K562 (cell line): Measurements from ENCODE around the gene KMT2D. TPM values are rescaled to one million over a fixed set of nuclear protein-coding genes. Genes with fewer than 3 reads are reported as not detected.

Source experiments
- CBFB ChIP-seq: sonication (generic); formaldehyde crosslinking; IDR thresholded peaks from 2 replicates; pipeline ENCODE4 v1.4.0; 2020; ENCODE audit warnings: mild to moderate bottlenecking, missing genetic modification reagents
- HLTF ChIP-seq: fragments of 450-650 bp; IDR thresholded peaks from 2 replicates; pipeline ENCODE4 v1.6.1; 2016
- MAZ ChIP-seq, 2 experiments: fragments of 450-650 bp in 1 of 2; sonication (generic) in 1 of 2; formaldehyde crosslinking; IDR thresholded peaks in 1 of 2; conservative IDR thresholded peaks in 1 of 2; 2 replicates each; pipeline versions ENCODE4 v1.4.0 to v1.5.0; 2020; ENCODE audit warnings: mild to moderate bottlenecking in 1 of 2, missing genetic modification reagents in 1 of 2
- MTA3 ChIP-seq: fragments of 450-650 bp; formaldehyde crosslinking; IDR thresholded peaks from 2 replicates; pipeline ENCODE4 v1.6.1; 2017; ENCODE audit warnings: mild to moderate bottlenecking, borderline replicate concordance
- NEUROD1 ChIP-seq: fragments of 150-350 bp; IDR thresholded peaks from 2 replicates; pipeline ENCODE4 v1.6.1; 2014; ENCODE audit warnings: borderline replicate concordance, low read length, low read depth; ENCODE audit not compliant: partially characterized antibody
- SOX6 ChIP-seq: fragments of 450-650 bp; IDR thresholded peaks from 2 replicates; pipeline ENCODE4 v1.6.1; 2014; ENCODE audit warnings: mild to moderate bottlenecking
- ZNF143 ChIP-seq: sonication (generic); formaldehyde crosslinking; IDR thresholded peaks from 2 replicates; pipeline ENCODE4 v1.9.0; 2022; ENCODE audit warnings: mild to moderate bottlenecking, missing genetic modification reagents
- ZNF184 ChIP-seq: sonication (generic); formaldehyde crosslinking; IDR thresholded peaks from 2 replicates; pipeline ENCODE4 v1.5.0; 2020; ENCODE audit warnings: missing genetic modification reagents
- ZNF24 ChIP-seq: fragments of 450-650 bp; IDR thresholded peaks from 2 replicates; pipeline ENCODE4 v1.6.1; 2016
- ZNF347 ChIP-seq: fragments of 450-650 bp; formaldehyde crosslinking; IDR thresholded peaks from 2 replicates; pipeline ENCODE4 v1.4.0; 2020; ENCODE audit warnings: low read depth, mild to moderate bottlenecking, moderate library complexity
- ZNF589 ChIP-seq: fragments of 200-800 bp; sonication (Bioruptor generic); IDR thresholded peaks from 2 replicates; pipeline ENCODE4 v1.6.1; 2016; ENCODE audit warnings: low read depth, missing genetic modification characterization, missing compliant biosample characterization
- ZNF764 ChIP-seq: fragments of 250-450 bp; sonication (Bioruptor Pico); IDR thresholded peaks from 2 replicates; pipeline ENCODE4 v1.4.0; 2020; ENCODE audit warnings: low read depth, mild to moderate bottlenecking, moderate library complexity
- polyA plus RNA-seq, 8 experiments: library from polyadenylated mRNA; depleted of rRNA in 4 of 8; stranded (reverse) in 5 of 8; unstranded in 3 of 8; fragments of >200 nt; fragmentation: Nextera tagmentation in 2 of 8; fragmentation: Illumina TruSeq in 1 of 8; extraction: Ambion mirVana in 2 of 8; extraction: Trizol in 1 of 8; gene quantifications; 2 replicates each; pipeline versions ENCODE4 v1.2.1 to v1.2.3, GENCODE V29; 2011 to 2014; ENCODE audit warnings: inconsistent platforms in 1 of 8, missing spikeins in 1 of 8
- total RNA-seq, 7 experiments: library from RNA; depleted of rRNA in 6 of 7; stranded (reverse); fragments of >200 nt in 6 of 7; fragmentation: Illumina TruSeq in 2 of 7; extraction: Trizol in 2 of 7; gene quantifications; 2 replicates each; pipeline versions ENCODE4 v1.2.1 to v1.2.3, GENCODE V29; 2011 to 2021; ENCODE audit warnings: low replicate concordance in 1 of 7
- TF ChIP-seq, protein P1 (sequence below), 2 experiments: fragments of 450-650 bp; formaldehyde crosslinking in 1 of 2; IDR thresholded peaks; 2 replicates each; pipeline versions ENCODE4 v1.4.0 to v1.6.1; 2014 to 2020; ENCODE audit warnings: mild to moderate bottlenecking in 2 of 2, borderline replicate concordance in 1 of 2, low read depth in 1 of 2
- TF ChIP-seq, protein P2 (sequence below): fragments of 450-650 bp; IDR thresholded peaks from 2 replicates; pipeline ENCODE4 v1.6.1; 2016; ENCODE audit warnings: borderline replicate concordance
- TF ChIP-seq, protein P3 (sequence below): fragments of 450-650 bp; IDR thresholded peaks from 2 replicates; pipeline ENCODE4 v1.6.1; 2018; ENCODE audit warnings: mild to moderate bottlenecking, low read depth; ENCODE audit not compliant: partially characterized antibody

KMT2D gene
- total and polyA plus RNA-seq, 9 of the 15 experiments (the other 6 are each of a cell fraction or from before 2014, with no cell fraction given) = 0.22 to 93.7 (median 13.7) TPM

DNA sequence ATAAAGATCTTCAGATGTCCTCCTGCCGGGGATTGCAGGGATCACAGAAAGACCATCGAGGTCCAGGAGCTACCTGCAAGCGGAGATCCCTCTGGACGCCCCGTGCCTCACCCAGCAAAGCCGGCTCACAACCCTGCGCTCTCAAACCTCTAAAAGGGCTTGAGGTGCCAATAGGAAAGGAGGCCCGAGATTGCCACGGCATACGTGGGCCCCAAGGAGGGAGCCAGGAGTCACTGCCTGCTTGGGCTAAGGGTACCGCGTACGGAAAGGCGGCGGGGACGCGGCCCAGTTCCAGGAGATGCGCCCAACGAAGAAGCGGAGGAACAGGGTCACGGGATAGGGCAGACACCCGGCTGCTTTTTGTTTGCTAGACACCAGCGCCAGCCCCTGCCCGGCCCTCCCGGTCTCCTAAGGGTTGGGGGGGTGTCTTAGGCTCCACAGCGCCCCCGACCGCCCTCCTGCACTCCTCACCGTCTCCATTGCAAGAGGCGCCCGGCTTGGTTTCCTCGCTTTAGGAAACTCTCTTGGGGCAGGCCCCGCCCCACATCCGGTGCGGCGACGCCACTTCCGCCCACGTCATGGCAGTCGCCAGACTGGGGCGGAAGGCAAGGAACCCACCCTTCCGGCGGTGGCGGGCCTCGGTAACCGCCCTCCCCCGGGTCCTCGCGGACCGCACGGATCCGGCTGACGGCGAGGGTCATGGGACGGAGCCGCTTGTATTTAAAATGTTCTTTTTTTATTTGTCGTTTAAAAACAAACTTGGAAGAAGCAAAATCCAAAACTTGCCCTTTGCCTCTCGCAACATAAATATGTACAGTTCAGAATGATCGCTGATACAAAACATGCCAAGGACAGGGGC lies 42.1 kb downstream of the KMT2D start, which contains the start of gene PRKAG1 (continued):
- TF ChIP-seq, protein P1, sequence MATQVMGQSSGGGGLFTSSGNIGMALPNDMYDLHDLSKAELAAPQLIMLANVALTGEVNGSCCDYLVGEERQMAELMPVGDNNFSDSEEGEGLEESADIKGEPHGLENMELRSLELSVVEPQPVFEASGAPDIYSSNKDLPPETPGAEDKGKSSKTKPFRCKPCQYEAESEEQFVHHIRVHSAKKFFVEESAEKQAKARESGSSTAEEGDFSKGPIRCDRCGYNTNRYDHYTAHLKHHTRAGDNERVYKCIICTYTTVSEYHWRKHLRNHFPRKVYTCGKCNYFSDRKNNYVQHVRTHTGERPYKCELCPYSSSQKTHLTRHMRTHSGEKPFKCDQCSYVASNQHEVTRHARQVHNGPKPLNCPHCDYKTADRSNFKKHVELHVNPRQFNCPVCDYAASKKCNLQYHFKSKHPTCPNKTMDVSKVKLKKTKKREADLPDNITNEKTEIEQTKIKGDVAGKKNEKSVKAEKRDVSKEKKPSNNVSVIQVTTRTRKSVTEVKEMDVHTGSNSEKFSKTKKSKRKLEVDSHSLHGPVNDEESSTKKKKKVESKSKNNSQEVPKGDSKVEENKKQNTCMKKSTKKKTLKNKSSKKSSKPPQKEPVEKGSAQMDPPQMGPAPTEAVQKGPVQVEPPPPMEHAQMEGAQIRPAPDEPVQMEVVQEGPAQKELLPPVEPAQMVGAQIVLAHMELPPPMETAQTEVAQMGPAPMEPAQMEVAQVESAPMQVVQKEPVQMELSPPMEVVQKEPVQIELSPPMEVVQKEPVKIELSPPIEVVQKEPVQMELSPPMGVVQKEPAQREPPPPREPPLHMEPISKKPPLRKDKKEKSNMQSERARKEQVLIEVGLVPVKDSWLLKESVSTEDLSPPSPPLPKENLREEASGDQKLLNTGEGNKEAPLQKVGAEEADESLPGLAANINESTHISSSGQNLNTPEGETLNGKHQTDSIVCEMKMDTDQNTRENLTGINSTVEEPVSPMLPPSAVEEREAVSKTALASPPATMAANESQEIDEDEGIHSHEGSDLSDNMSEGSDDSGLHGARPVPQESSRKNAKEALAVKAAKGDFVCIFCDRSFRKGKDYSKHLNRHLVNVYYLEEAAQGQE (IDR thresholded peaks at IDR 0.05; ENCODE audit: borderline replicate concordance) = peak; percentile 93
- TF ChIP-seq, protein P1 (CRISPR knock-in tag; IDR thresholded peaks at IDR 0.05; ENCODE audit: low read depth) = peak; percentile 74; the same call in 1 of the 2 replicates
- TF ChIP-seq, protein P2, sequence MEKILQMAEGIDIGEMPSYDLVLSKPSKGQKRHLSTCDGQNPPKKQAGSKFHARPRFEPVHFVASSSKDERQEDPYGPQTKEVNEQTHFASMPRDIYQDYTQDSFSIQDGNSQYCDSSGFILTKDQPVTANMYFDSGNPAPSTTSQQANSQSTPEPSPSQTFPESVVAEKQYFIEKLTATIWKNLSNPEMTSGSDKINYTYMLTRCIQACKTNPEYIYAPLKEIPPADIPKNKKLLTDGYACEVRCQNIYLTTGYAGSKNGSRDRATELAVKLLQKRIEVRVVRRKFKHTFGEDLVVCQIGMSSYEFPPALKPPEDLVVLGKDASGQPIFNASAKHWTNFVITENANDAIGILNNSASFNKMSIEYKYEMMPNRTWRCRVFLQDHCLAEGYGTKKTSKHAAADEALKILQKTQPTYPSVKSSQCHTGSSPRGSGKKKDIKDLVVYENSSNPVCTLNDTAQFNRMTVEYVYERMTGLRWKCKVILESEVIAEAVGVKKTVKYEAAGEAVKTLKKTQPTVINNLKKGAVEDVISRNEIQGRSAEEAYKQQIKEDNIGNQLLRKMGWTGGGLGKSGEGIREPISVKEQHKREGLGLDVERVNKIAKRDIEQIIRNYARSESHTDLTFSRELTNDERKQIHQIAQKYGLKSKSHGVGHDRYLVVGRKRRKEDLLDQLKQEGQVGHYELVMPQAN = peak; percentile 17; the same call in 1 of the 2 replicates
- TF ChIP-seq ZNF24 (no peak), CBFB (CRISPR knock-in tag) (no peak), ZNF764 (CRISPR knock-in tag) (no peak), HLTF (peak; percentile 55; the same call in 1 of the 2 replicates), MTA3 (peak; percentile 81), MAZ (CRISPR knock-in tag; conservative IDR thresholded peaks at IDR 0.05 in 1 of 2, IDR thresholded peaks at IDR 0.05 in 1 of 2) (peak in 1 of 2 experiments; percentile 89; a peak in 3 of 4 replicates), SOX6 (peak; percentile 45; the same call in 1 of the 2 replicates), ZNF184 (CRISPR knock-in tag) (no peak), ZNF589 (CRISPR knock-in tag) (peak; percentile 78), ZNF347 (no peak), NEUROD1 (peak; percentile 54), ZNF143 (CRISPR knock-in tag) (no peak)
- TF ChIP-seq, protein P3, sequence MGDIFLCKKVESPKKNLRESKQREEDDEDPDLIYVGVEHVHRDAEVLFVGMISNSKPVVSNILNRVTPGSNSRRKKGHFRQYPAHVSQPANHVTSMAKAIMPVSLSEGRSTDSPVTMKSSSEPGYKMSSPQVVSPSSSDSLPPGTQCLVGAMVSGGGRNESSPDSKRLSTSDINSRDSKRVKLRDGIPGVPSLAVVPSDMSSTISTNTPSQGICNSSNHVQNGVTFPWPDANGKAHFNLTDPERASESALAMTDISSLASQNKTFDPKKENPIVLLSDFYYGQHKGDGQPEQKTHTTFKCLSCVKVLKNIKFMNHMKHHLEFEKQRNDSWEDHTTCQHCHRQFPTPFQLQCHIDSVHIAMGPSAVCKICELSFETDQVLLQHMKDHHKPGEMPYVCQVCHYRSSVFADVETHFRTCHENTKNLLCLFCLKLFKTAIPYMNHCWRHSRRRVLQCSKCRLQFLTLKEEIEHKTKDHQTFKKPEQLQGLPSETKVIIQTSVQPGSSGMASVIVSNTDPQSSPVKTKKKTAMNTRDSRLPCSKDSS = no peak
